HCT116 (cell line): ENCODE data around the gene RAI14.

ENCODE experiments used
- EZH2 ChIP-seq: fragments of 200-600 bp; sonication (generic); IDR thresholded peaks from 2 replicates; pipeline ENCODE4 v1.6.1; 2017; ENCODE audit warnings: antibody characterized with exemption, mixed run types
- POLR2AphosphoS5 ChIP-seq: IDR thresholded peaks from 2 replicates; pipeline ENCODE4 v1.6.1; 2011; ENCODE audit warnings: mild to moderate bottlenecking, low read depth, low read length, moderate library complexity
- RAD21 ChIP-seq: IDR thresholded peaks from 2 replicates; pipeline ENCODE4 v1.6.1; 2012; ENCODE audit warnings: low read depth, mild to moderate bottlenecking
- TF ChIP-seq, protein P1 (sequence below), 3 experiments: fragments of 200-600 bp in 1 of 3; sonication (generic) in 1 of 3; IDR thresholded peaks in 2 of 3; conservative IDR thresholded peaks in 1 of 3; 2 replicates each; pipeline ENCODE4 v1.5.1; 2012 to 2017; ENCODE audit warnings: low read depth in 2 of 3, low read length in 2 of 3, antibody characterized with exemption in 1 of 3, borderline replicate concordance in 1 of 3, control low read depth in 1 of 3, mild to moderate bottlenecking in 1 of 3, mixed read lengths in 1 of 3, mixed run types in 1 of 3, moderate library complexity in 1 of 3; ENCODE audit not compliant: insufficient read depth in 1 of 3

DNA sequence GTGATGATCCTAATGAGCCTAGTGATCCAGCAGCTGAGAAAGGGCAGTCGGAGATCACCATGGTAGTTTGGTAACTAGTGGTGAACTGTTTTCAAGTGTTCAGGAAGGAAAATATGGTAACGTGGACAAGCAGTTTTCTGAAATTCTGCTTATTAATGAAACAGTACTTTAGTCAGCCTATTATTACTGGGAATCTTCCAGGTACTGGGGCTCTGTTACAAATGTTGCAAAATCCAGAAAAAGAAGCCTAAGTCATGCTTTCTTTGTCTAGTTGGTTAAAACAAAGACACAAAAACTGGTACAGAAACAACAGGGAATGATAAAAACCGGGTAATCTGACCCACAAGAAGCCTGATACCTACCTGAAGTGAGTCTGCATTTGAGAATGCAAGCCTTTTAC lies 201.0 kb downstream of the RAI14 start:
- TF ChIP-seq POLR2AphosphoS5 (no peak), RAD21 (no peak), EZH2 (no peak)
- TF ChIP-seq, protein P1, sequence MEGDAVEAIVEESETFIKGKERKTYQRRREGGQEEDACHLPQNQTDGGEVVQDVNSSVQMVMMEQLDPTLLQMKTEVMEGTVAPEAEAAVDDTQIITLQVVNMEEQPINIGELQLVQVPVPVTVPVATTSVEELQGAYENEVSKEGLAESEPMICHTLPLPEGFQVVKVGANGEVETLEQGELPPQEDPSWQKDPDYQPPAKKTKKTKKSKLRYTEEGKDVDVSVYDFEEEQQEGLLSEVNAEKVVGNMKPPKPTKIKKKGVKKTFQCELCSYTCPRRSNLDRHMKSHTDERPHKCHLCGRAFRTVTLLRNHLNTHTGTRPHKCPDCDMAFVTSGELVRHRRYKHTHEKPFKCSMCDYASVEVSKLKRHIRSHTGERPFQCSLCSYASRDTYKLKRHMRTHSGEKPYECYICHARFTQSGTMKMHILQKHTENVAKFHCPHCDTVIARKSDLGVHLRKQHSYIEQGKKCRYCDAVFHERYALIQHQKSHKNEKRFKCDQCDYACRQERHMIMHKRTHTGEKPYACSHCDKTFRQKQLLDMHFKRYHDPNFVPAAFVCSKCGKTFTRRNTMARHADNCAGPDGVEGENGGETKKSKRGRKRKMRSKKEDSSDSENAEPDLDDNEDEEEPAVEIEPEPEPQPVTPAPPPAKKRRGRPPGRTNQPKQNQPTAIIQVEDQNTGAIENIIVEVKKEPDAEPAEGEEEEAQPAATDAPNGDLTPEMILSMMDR (IDR thresholded peaks at IDR 0.05 in 2 of 3, conservative IDR thresholded peaks at IDR 0.05 in 1 of 3; ENCODE audit: borderline replicate concordance in 1 of 3, insufficient read depth in 1 of 3, low read depth in 2 of 3, low read length in 2 of 3): no peak
